ENCODE data around the gene GTPBP3.

Gene GTPBP3

GRCh38 chr19:17346109-17346671 lies 8.8 kb downstream of the GTPBP3 start:
- no peak overlapping the region for H3K27ac ChIP-seq (ENCODE audit: low read depth, low read length)
- H3K9ac ChIP-seq (ENCODE audit: low read depth in 1 of 2, low read length in 2 of 2) = no peak overlapping the region
- H3K4me1 ChIP-seq (ENCODE audit: control insufficient read depth in 1 of 2, insufficient read depth in 2 of 2, low read length in 2 of 2) = peaks cover 0 to 5% of the 10 kb centered on the region in 2 donors
- H3K27me3 ChIP-seq (ENCODE audit: control insufficient read depth in 1 of 2, insufficient read depth in 2 of 2, low read length in 2 of 2) = peaks cover 0 to 3% of the 10 kb centered on the region in 2 donors
- no peaks in the 10 kb centered on the region for H3K9me3 ChIP-seq (ENCODE audit: control insufficient read depth in 1 of 2, low read length in 2 of 2)
- no peak overlapping the region for H3K4me3 ChIP-seq (ENCODE audit: low read depth in 1 of 2, low read length in 2 of 2)
- peaks cover 0 to 5% of the 10 kb centered on the region in 2 donors for H3K36me3 ChIP-seq (ENCODE audit: control insufficient read depth in 1 of 2, insufficient read depth in 2 of 2, low read length in 2 of 2)

GRCh38 chr19:17347361-17347760 lies 10.0 kb downstream of the GTPBP3 start:
- Histone ChIP-seq H3K4me3 (ENCODE audit: low read depth in 1 of 2, low read length in 2 of 2) (no peak overlapping the region), H3K27me3 (ENCODE audit: control insufficient read depth in 1 of 2, insufficient read depth in 2 of 2, low read length in 2 of 2) (peaks cover 0 to 7% of the 10 kb centered on the region in 2 donors), H3K27ac (ENCODE audit: low read depth, low read length) (no peak overlapping the region), H3K4me1 (ENCODE audit: control insufficient read depth in 1 of 2, insufficient read depth in 2 of 2, low read length in 2 of 2) (peaks cover 0 to 5% of the 10 kb centered on the region in 2 donors), H3K9ac (ENCODE audit: low read depth in 1 of 2, low read length in 2 of 2) (no peak overlapping the region), H3K9me3 (ENCODE audit: control insufficient read depth in 1 of 2, low read length in 2 of 2) (no peaks in the 10 kb centered on the region), H3K36me3 (ENCODE audit: control insufficient read depth in 1 of 2, insufficient read depth in 2 of 2, low read length in 2 of 2) (no peaks in the 10 kb centered on the region)

GRCh38 chr19:17347877-17348276 lies 10.5 kb downstream of the GTPBP3 start:
- no peak overlapping the region for H3K9ac ChIP-seq (ENCODE audit: low read depth in 1 of 2, low read length in 2 of 2)
- peaks cover 0 to 5% of the 10 kb centered on the region in 2 donors for H3K4me1 ChIP-seq (ENCODE audit: control insufficient read depth in 1 of 2, insufficient read depth in 2 of 2, low read length in 2 of 2)
- H3K36me3 ChIP-seq (ENCODE audit: control insufficient read depth in 1 of 2, insufficient read depth in 2 of 2, low read length in 2 of 2) = no peaks in the 10 kb centered on the region
- no peaks in the 10 kb centered on the region for H3K9me3 ChIP-seq (ENCODE audit: control insufficient read depth in 1 of 2, low read length in 2 of 2)
- H3K27ac ChIP-seq (ENCODE audit: low read depth, low read length) = no peak overlapping the region
- H3K27me3 ChIP-seq (ENCODE audit: control insufficient read depth in 1 of 2, insufficient read depth in 2 of 2, low read length in 2 of 2) = peaks cover 0 to 7% of the 10 kb centered on the region in 2 donors
- H3K4me3 ChIP-seq (ENCODE audit: low read depth in 1 of 2, low read length in 2 of 2) = no peak overlapping the region

GRCh38 chr19:17348700-17349099 lies 11.3 kb downstream of the GTPBP3 start:
- H3K27ac ChIP-seq (ENCODE audit: low read depth, low read length) = no peak overlapping the region
- no peaks in the 10 kb centered on the region for H3K36me3 ChIP-seq (ENCODE audit: control insufficient read depth in 1 of 2, insufficient read depth in 2 of 2, low read length in 2 of 2)
- H3K4me1 ChIP-seq (ENCODE audit: control insufficient read depth in 1 of 2, insufficient read depth in 2 of 2, low read length in 2 of 2) = peaks cover 0 to 5% of the 10 kb centered on the region in 2 donors
- H3K4me3 ChIP-seq (ENCODE audit: low read depth in 1 of 2, low read length in 2 of 2) = peak overlapping the region in 1 of 2 donors; percentile 10
- peaks cover 0 to 7% of the 10 kb centered on the region in 2 donors for H3K27me3 ChIP-seq (ENCODE audit: control insufficient read depth in 1 of 2, insufficient read depth in 2 of 2, low read length in 2 of 2)
- no peaks in the 10 kb centered on the region for H3K9me3 ChIP-seq (ENCODE audit: control insufficient read depth in 1 of 2, low read length in 2 of 2)
- no peak overlapping the region for H3K9ac ChIP-seq (ENCODE audit: low read depth in 1 of 2, low read length in 2 of 2)

- Histone ChIP-seq H3K27ac (ENCODE audit: low read depth, low read length) (no peak overlapping the region), H3K4me1 (ENCODE audit: control insufficient read depth in 1 of 2, insufficient read depth in 2 of 2, low read length in 2 of 2) (peaks cover 0 to 5% of the 10 kb centered on the region in 2 donors)
These were observed 14.6 kb downstream of the GTPBP3 start for GRCh38 chr19:17351815-17352435.

GRCh38 chr19:17352608-17353280 lies 15.4 kb downstream of the GTPBP3 start:
- peaks cover 0 to 5% of the 10 kb centered on the region in 2 donors for H3K4me1 ChIP-seq (ENCODE audit: control insufficient read depth in 1 of 2, insufficient read depth in 2 of 2, low read length in 2 of 2)
- no peak overlapping the region for H3K4me3 ChIP-seq (ENCODE audit: low read depth in 1 of 2, low read length in 2 of 2)
- H3K9me3 ChIP-seq (ENCODE audit: control insufficient read depth in 1 of 2, low read length in 2 of 2) = no peaks in the 10 kb centered on the region
- no peak overlapping the region for H3K9ac ChIP-seq (ENCODE audit: low read depth in 1 of 2, low read length in 2 of 2)
- no peak overlapping the region for H3K27ac ChIP-seq (ENCODE audit: low read depth, low read length)
- no peaks in the 10 kb centered on the region for H3K36me3 ChIP-seq (ENCODE audit: control insufficient read depth in 1 of 2, insufficient read depth in 2 of 2, low read length in 2 of 2)
- peaks cover 0 to 7% of the 10 kb centered on the region in 2 donors for H3K27me3 ChIP-seq (ENCODE audit: control insufficient read depth in 1 of 2, insufficient read depth in 2 of 2, low read length in 2 of 2)

More at GRCh38 chr19:17351815-17352435, 14.6 kb downstream of the GTPBP3 start:
- Histone ChIP-seq H3K36me3 (ENCODE audit: control insufficient read depth in 1 of 2, insufficient read depth in 2 of 2, low read length in 2 of 2) (no peaks in the 10 kb centered on the region), H3K9ac (ENCODE audit: low read depth in 1 of 2, low read length in 2 of 2) (no peak overlapping the region), H3K4me3 (ENCODE audit: low read depth in 1 of 2, low read length in 2 of 2) (no peak overlapping the region), H3K9me3 (ENCODE audit: control insufficient read depth in 1 of 2, low read length in 2 of 2) (no peaks in the 10 kb centered on the region), H3K27me3 (ENCODE audit: control insufficient read depth in 1 of 2, insufficient read depth in 2 of 2, low read length in 2 of 2) (peaks cover 0 to 7% of the 10 kb centered on the region in 2 donors)

GRCh38 chr19:17353386-17353785 lies 16.0 kb downstream of the GTPBP3 start:
- Histone ChIP-seq H3K27me3 (ENCODE audit: control insufficient read depth in 1 of 2, insufficient read depth in 2 of 2, low read length in 2 of 2) (peaks cover 0 to 7% of the 10 kb centered on the region in 2 donors), H3K9ac (ENCODE audit: low read depth in 1 of 2, low read length in 2 of 2) (no peak overlapping the region), H3K9me3 (ENCODE audit: control insufficient read depth in 1 of 2, low read length in 2 of 2) (no peaks in the 10 kb centered on the region), H3K27ac (ENCODE audit: low read depth, low read length) (no peak overlapping the region), H3K36me3 (ENCODE audit: control insufficient read depth in 1 of 2, insufficient read depth in 2 of 2, low read length in 2 of 2) (no peaks in the 10 kb centered on the region), H3K4me1 (ENCODE audit: control insufficient read depth in 1 of 2, insufficient read depth in 2 of 2, low read length in 2 of 2) (peaks cover 0 to 5% of the 10 kb centered on the region in 2 donors), H3K4me3 (ENCODE audit: low read depth in 1 of 2, low read length in 2 of 2) (no peak overlapping the region)

GRCh38 chr19:17357078-17357666 lies 19.8 kb downstream of the GTPBP3 start:
- no peak overlapping the region for H3K27ac ChIP-seq (ENCODE audit: low read depth, low read length)
- no peak overlapping the region for H3K9ac ChIP-seq (ENCODE audit: low read depth in 1 of 2, low read length in 2 of 2)
- H3K27me3 ChIP-seq (ENCODE audit: control insufficient read depth in 1 of 2, insufficient read depth in 2 of 2, low read length in 2 of 2) = no peaks in the 10 kb centered on the region
- H3K4me3 ChIP-seq (ENCODE audit: low read depth in 1 of 2, low read length in 2 of 2) = no peak overlapping the region
- H3K4me1 ChIP-seq (ENCODE audit: control insufficient read depth in 1 of 2, insufficient read depth in 2 of 2, low read length in 2 of 2) = no peaks in the 10 kb centered on the region
- H3K9me3 ChIP-seq (ENCODE audit: control insufficient read depth in 1 of 2, low read length in 2 of 2) = no peaks in the 10 kb centered on the region
- no peaks in the 10 kb centered on the region for H3K36me3 ChIP-seq (ENCODE audit: control insufficient read depth in 1 of 2, insufficient read depth in 2 of 2, low read length in 2 of 2)

- H3K27ac ChIP-seq (ENCODE audit: low read depth, low read length) = no peak overlapping the region
- H3K27me3 ChIP-seq (ENCODE audit: control insufficient read depth in 1 of 2, insufficient read depth in 2 of 2, low read length in 2 of 2) = no peaks in the 10 kb centered on the region
- no peaks in the 10 kb centered on the region for H3K4me1 ChIP-seq (ENCODE audit: control insufficient read depth in 1 of 2, insufficient read depth in 2 of 2, low read length in 2 of 2)
- no peak overlapping the region for H3K9ac ChIP-seq (ENCODE audit: low read depth in 1 of 2, low read length in 2 of 2)
- no peaks in the 10 kb centered on the region for H3K36me3 ChIP-seq (ENCODE audit: control insufficient read depth in 1 of 2, insufficient read depth in 2 of 2, low read length in 2 of 2)
- H3K4me3 ChIP-seq (ENCODE audit: low read depth in 1 of 2, low read length in 2 of 2) = no peak overlapping the region
- H3K9me3 ChIP-seq (ENCODE audit: control insufficient read depth in 1 of 2, low read length in 2 of 2) = no peaks in the 10 kb centered on the region
These were observed 20.4 kb downstream of the GTPBP3 start for GRCh38 chr19:17357724-17358123.

- H3K9ac ChIP-seq (ENCODE audit: low read depth in 1 of 2, low read length in 2 of 2) = no peak overlapping the region
- H3K27me3 ChIP-seq (ENCODE audit: control insufficient read depth in 1 of 2, insufficient read depth in 2 of 2, low read length in 2 of 2) = no peaks in the 10 kb centered on the region
- no peak overlapping the region for H3K4me3 ChIP-seq (ENCODE audit: low read depth in 1 of 2, low read length in 2 of 2)
- no peak overlapping the region for H3K27ac ChIP-seq (ENCODE audit: low read depth, low read length)
- H3K36me3 ChIP-seq (ENCODE audit: control insufficient read depth in 1 of 2, insufficient read depth in 2 of 2, low read length in 2 of 2) = no peaks in the 10 kb centered on the region
- no peaks in the 10 kb centered on the region for H3K4me1 ChIP-seq (ENCODE audit: control insufficient read depth in 1 of 2, insufficient read depth in 2 of 2, low read length in 2 of 2)
- H3K9me3 ChIP-seq (ENCODE audit: control insufficient read depth in 1 of 2, low read length in 2 of 2) = no peaks in the 10 kb centered on the region
These were observed 21.0 kb downstream of the GTPBP3 start for GRCh38 chr19:17358395-17358794.
